ENCODE results near the gene TBC1D10B. TPM values are rescaled to one million over a fixed set of nuclear protein-coding genes. Genes with fewer than 3 reads are reported as not detected.
"Not testable (repeated sequence)": the region's sequence is repeated elsewhere in the genome, so short reads cannot be mapped to it uniquely, and the experiment has no call there.

The TBC1D10B gene
- total and polyA plus RNA-seq, 7 donors: 14.5 to 38.3 (median 24.6) TPM

DNA sequence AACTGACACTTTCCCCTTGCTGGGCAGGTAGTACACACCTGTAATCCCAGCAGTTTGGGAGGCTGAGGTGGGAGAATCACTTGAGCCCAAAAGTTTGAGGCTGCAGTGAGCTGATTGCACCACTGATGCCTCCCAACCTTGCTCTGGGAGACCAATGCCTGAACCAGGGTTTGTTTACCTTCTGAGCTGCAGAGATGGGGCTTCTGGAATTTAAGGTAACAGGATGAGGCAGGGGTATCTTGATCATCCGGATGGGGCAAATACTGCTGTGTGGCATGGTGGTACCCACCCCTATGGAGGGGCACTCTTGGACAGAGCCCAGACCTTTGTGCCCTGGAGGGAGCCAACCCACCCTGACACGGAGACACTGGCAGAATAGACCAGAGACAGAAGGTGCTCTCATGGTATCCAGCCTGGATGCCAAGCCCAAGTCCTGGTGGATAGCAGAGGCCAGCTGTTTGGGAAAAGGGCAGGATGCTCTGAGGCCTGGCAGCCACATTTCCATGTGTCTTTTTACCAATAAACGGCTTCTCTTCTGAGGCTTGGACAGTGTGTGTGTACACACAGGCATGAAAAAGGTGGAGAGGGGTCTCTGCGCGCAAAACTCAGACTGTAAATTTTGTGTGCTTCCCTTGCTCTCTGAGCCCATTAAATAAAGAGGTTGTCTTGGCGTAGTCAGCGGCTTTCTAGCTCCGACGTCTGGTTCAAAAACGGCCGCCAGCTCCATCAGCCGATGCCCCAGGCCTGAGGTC, 29.3 kb upstream of the TBC1D10B start:
- TF ChIP-seq, protein P1, sequence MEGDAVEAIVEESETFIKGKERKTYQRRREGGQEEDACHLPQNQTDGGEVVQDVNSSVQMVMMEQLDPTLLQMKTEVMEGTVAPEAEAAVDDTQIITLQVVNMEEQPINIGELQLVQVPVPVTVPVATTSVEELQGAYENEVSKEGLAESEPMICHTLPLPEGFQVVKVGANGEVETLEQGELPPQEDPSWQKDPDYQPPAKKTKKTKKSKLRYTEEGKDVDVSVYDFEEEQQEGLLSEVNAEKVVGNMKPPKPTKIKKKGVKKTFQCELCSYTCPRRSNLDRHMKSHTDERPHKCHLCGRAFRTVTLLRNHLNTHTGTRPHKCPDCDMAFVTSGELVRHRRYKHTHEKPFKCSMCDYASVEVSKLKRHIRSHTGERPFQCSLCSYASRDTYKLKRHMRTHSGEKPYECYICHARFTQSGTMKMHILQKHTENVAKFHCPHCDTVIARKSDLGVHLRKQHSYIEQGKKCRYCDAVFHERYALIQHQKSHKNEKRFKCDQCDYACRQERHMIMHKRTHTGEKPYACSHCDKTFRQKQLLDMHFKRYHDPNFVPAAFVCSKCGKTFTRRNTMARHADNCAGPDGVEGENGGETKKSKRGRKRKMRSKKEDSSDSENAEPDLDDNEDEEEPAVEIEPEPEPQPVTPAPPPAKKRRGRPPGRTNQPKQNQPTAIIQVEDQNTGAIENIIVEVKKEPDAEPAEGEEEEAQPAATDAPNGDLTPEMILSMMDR (IDR thresholded peaks at IDR 0.05): no peak
- no peak for TF ChIP-seq POLR2A (IDR thresholded peaks at IDR 0.05)
- no peak for TF ChIP-seq POLR2AphosphoS5 (IDR thresholded peaks at IDR 0.05)
- 20 to 23% methylated on average over 12 of the region's 12 CpGs for WGBS, 2 donors
- H3K27me3 ChIP-seq: no peaks in the 10 kb centered on the region
- H3K4me1 ChIP-seq: peaks cover 0 to 44% (median 39%) of the 10 kb centered on the region in 4 donors
- no peaks in the 10 kb centered on the region for H3K9me3 ChIP-seq
- peak overlapping the region; percentile 83 to 96 (median 92) for H3K27ac ChIP-seq
- H3K4me3 ChIP-seq: peak overlapping the region; percentile 34 to 61 (median 60)
- no peak for DNase-seq
- intact Hi-C loops (cut with DNase I): no loop called here
- H3K36me3 ChIP-seq: peaks cover 10 to 19% (median 12%) of the 10 kb centered on the region in 4 donors

DNA sequence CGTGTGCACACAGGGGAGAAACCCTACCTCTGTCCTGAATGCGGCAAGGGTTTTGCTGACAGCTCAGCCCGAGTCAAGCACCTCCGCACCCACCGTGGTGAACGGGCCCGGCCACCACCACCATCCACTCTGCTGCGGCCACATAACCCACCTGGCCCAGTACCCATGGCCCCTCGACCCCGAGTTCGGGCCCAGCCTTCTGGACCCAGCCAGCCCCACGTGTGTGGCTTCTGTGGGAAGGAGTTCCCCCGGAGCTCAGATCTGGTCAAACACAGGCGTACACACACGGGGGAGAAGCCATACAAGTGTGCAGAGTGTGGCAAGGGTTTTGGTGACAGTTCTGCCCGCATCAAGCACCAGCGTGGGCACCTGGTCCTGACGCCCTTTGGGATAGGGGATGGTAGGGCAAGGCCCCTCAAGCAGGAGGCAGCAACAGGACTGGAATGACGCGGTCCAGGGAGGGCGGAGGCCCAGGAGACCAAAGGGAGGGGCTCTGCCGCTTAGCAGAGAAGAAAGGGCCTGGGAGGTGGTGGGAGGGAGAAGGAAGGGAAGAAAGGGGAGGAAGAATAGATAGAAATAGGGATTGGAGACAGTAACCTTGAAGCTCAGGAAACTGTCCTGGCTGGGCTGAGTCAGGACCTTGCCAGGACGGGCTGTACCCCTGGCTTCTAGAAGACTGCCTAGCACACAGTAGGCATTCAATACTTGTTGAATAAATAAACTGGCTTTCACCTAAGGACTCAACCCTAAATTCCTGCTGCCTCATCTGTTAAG, 28.6 kb upstream of the TBC1D10B start:
- Histone ChIP-seq H3K36me3 (peaks cover 10 to 19% (median 12%) of the 10 kb centered on the region in 4 donors), H3K27ac (peak overlapping the region; percentile 83 to 96 (median 92)), H3K9me3 (no peaks in the 10 kb centered on the region), H3K4me3 (no peak overlapping the region), H3K4me1 (peaks cover 0 to 50% (median 46%) of the 10 kb centered on the region in 4 donors), H3K27me3 (no peaks in the 10 kb centered on the region)
- no peak for DNase-seq
- intact Hi-C loops (cut with DNase I): no loop called here
- TF ChIP-seq POLR2AphosphoS5 (IDR thresholded peaks at IDR 0.05) (no peak), POLR2A (IDR thresholded peaks at IDR 0.05) (no peak), EP300 (IDR thresholded peaks at IDR 0.05) (no peak)
- TF ChIP-seq, protein P1 (IDR thresholded peaks at IDR 0.05): no peak
- 84 to 86% methylated on average over 23 of the region's 23 CpGs for WGBS, 2 donors

DNA sequence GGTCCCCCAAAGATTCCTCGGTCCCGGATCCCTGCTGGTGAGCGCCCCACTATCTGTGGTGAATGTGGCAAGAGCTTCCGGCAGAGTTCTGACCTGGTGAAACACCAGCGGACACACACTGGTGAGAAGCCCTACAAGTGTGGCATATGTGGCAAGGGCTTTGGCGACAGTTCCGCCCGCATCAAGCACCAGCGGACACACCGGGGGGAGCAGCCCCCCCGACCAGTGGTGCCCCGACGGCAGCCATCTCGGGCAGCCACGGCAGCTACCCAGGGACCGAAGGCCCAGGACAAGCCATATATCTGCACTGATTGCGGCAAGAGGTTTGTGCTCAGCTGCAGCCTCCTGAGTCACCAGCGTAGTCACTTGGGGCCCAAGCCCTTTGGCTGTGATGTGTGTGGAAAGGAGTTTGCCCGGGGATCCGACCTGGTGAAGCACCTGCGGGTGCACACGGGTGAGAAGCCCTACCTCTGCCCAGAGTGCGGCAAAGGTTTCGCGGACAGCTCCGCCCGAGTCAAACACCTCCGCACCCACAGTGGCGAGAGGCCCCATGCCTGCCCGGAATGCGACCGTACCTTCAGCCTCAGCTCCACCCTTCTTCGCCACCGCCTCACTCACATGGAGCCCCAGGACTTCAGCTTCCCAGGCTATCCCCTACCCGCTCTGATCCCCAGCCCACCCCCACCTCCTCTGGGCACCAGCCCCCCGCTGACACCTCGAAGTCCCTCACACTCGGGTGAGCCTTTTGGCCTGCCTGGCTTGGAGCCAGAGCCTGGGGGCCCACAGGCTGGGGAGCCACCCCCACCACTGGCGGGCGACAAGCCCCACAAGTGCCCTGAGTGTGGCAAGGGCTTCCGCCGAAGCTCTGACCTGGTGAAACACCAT, 27.7 kb upstream of the TBC1D10B start:
- peaks cover 0 to 50% (median 46%) of the 10 kb centered on the region in 4 donors for H3K4me1 ChIP-seq
- no peak for DNase-seq
- 92 to 94% methylated on average over 42 of the region's 42 CpGs for WGBS, 2 donors

DNA sequence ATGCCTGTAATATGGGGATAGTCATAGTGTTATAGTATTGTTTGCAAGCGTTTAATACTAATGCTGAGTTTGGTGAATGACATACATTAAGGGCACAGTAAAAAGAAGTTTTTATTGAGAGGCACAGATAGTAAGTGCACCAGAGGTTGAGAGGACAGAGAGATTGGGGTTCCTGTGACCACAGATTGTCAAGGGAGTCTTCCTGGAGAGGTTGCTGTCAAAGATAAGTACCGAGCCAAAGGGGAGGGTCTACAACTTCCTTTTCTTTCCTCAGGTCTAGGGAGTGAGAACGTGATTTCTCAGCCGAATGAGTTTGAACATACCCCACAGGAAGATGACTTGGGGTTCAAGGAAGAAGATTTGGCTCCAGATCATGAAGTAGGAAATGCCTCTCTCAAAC, 26.8 kb upstream of the TBC1D10B start:
- 71 to 78% methylated on average over 4 of the region's 4 CpGs for WGBS, 2 donors
- H3K36me3 ChIP-seq: peaks cover 10 to 19% (median 12%) of the 10 kb centered on the region in 4 donors
- no peaks in the 10 kb centered on the region for H3K9me3 ChIP-seq
- H3K4me3 ChIP-seq: no peak overlapping the region
- peak overlapping the region in 1 of 4 donors; percentile 96 for H3K27ac ChIP-seq
- peaks cover 0 to 50% (median 46%) of the 10 kb centered on the region in 4 donors for H3K4me1 ChIP-seq
- TF ChIP-seq, protein P1 (IDR thresholded peaks at IDR 0.05): no peak
- no peak for TF ChIP-seq EP300 (IDR thresholded peaks at IDR 0.05)
- TF ChIP-seq POLR2A (IDR thresholded peaks at IDR 0.05): no peak
- DNase-seq: no peak
- intact Hi-C loops (cut with DNase I): no loop called here
- no peaks in the 10 kb centered on the region for H3K27me3 ChIP-seq

More for the DNA sequence above, 27.7 kb upstream of the TBC1D10B start:
- Histone ChIP-seq H3K27ac (peak overlapping the region in 3 of 4 donors; percentile 89 to 96 (median 94)), H3K9me3 (no peaks in the 10 kb centered on the region), H3K4me3 (no peak overlapping the region), H3K27me3 (no peaks in the 10 kb centered on the region), H3K36me3 (peaks cover 10 to 19% (median 12%) of the 10 kb centered on the region in 4 donors)
- intact Hi-C loops (cut with DNase I): no loop called here
- TF ChIP-seq POLR2AphosphoS5 (IDR thresholded peaks at IDR 0.05) (no peak), EP300 (IDR thresholded peaks at IDR 0.05) (no peak), POLR2A (IDR thresholded peaks at IDR 0.05) (no peak)
- TF ChIP-seq, protein P1 (IDR thresholded peaks at IDR 0.05): no peak

GRCh38 chr16:30396627-30397026, 26.3 kb upstream of the TBC1D10B start:
- H3K9me3 ChIP-seq; DNase-seq; intact Hi-C loops (cut with DNase I); H3K27me3 ChIP-seq: not testable (repeated sequence)
- WGBS, 2 donors: 49 to 71% methylated on average over 4 of the region's 4 CpGs
- Histone ChIP-seq H3K4me1 (peaks cover 0 to 50% (median 46%) of the 10 kb centered on the region in 4 donors), H3K27ac (peak overlapping the region in 1 of 4 donors; percentile 86), H3K36me3 (peaks cover 10 to 19% (median 12%) of the 10 kb centered on the region in 4 donors), H3K4me3 (peak overlapping the region in 1 of 4 donors; percentile 78)

All from sigmoid colon (tissue), 7 donors.